Fibroblast of lung (primary cell): ENCODE data around the gene ELMO2.

Experiments
- EZH2 ChIP-seq: IDR thresholded peaks from 2 replicates; pipeline ENCODE4 v1.5.1; 2012; ENCODE audit warnings: low read length, control low read depth, mild to moderate bottlenecking; ENCODE audit errors: missing control alignments
- TF ChIP-seq, protein P1 (sequence below), 2 donors: IDR thresholded peaks in 1 of 2; conservative IDR thresholded peaks in 1 of 2; 1 replicate in 1 of 2; 2 replicates in 1 of 2; pipeline ENCODE4 v1.5.1; 2011 to 2012; ENCODE audit warnings: low read length in 2 of 2, control low read depth in 1 of 2, inconsistent platforms in 1 of 2, low read depth in 1 of 2, mild to moderate bottlenecking in 1 of 2

DNA sequence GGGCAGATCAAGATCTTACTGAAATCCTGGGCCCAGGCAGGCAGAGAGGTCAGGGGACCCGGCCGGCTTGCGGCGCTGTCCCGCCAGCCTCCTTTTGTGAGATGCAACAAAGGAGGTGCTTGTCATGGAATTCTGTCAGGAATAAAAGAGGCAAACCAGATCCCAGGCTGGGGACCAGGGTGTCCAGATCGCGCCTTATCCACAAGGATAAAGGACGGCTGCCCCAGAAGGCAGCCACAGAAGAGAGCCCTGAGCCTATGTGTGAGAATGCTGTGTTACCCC is 55.5 kb downstream of the ELMO2 start:
- TF ChIP-seq, protein P1, sequence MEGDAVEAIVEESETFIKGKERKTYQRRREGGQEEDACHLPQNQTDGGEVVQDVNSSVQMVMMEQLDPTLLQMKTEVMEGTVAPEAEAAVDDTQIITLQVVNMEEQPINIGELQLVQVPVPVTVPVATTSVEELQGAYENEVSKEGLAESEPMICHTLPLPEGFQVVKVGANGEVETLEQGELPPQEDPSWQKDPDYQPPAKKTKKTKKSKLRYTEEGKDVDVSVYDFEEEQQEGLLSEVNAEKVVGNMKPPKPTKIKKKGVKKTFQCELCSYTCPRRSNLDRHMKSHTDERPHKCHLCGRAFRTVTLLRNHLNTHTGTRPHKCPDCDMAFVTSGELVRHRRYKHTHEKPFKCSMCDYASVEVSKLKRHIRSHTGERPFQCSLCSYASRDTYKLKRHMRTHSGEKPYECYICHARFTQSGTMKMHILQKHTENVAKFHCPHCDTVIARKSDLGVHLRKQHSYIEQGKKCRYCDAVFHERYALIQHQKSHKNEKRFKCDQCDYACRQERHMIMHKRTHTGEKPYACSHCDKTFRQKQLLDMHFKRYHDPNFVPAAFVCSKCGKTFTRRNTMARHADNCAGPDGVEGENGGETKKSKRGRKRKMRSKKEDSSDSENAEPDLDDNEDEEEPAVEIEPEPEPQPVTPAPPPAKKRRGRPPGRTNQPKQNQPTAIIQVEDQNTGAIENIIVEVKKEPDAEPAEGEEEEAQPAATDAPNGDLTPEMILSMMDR (conservative IDR thresholded peaks at IDR 0.05 in 1 of 2, IDR thresholded peaks at IDR 0.05 in 1 of 2; ENCODE audit: low read depth in 1 of 2, low read length in 2 of 2): no peak
- TF ChIP-seq EZH2: no peak
